Stromal cell of bone marrow (primary cell): ENCODE measurements around the gene ZG16.
"Not testable (repeated sequence)": the region's sequence is repeated elsewhere in the genome, so short reads cannot be mapped to it uniquely, and the experiment has no call there.

Experiments used
- DNase-seq: peaks from one replicate; pipeline ENCODE4 v3.0.0-alpha.2; 2012; ENCODE audit warnings: low read depth

Gene ZG16

DNA sequence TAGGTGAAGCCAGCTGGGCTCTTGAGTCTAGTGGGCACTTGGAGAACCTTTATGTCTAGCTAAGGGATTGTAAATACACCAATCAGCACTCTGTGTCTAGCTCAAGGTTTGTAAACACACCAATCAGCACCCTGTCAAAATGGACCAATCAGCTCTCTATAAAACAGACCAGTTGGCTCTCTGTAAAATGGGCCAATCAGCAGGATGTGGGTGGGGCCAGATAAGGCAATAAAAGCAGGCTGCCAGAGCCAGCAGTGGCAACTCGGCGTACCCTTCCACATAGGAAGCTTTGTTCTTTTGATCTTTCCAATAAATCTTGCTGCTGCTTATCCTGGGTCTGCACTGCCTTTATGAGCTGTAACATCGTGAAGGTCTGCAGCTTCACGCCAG lies 29.3 kb upstream of the ZG16 start:
- not testable (repeated sequence) for DNase-seq

DNA sequence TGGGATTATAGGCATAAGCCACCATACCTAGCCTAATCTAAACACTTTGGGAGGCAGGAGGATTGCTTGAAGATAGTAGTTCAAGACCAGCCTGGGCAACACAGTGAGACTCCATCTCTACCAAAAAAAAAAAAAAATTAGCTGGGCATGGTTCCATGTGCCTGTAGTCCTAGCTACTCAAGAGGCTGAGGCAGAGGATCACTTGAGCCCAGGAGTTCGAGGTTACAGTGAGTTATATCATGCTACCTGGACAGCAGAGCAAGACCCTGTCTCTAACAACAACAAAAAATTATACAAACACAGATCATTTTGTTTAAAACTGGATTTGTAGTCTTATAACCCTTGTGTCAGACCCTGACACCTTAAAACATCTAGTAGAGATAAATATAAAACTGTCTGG lies 24.5 kb upstream of the ZG16 start:
- DNase-seq: no peak

DNA sequence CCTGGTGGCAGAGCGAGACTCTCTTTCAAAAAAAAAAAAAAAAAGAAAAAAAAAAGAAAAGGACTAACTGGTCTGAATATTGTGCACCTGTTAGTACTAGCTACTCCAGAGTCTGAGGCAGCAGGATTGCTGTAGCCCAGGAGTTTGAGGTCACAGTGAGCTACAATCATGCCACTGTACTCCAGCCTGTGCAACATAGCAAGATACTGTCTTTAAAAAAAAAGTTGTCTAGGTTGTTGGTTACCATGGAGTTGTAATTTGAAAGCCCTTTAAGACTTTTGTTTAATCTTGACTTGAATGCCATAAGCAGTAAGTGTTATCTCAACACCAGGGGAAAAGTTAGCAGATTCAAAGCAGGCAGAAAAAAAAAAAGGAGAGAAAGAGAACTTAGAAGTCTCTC lies 21.4 kb upstream of the ZG16 start:
- DNase-seq: no peak

DNA sequence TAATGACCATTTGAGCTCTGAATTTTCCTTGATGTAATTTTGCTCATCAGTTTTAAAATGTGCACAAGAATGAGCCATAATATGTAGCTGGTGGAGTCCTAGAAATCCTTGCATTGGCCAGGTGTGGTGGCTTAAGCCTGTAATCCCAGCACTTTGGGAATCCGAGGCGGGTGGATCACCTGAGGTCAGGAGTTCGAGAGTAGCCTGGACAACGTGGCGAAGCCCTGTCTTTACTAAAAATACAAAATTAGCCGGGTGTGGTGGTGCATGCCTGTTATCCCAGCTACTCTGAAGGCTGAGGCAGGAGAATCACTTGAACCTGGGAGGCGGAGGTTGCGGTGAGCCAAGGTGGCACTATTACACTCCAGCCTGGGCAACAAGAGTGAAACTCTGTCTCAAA lies 21.0 kb upstream of the ZG16 start:
- not testable (repeated sequence) for DNase-seq

DNA sequence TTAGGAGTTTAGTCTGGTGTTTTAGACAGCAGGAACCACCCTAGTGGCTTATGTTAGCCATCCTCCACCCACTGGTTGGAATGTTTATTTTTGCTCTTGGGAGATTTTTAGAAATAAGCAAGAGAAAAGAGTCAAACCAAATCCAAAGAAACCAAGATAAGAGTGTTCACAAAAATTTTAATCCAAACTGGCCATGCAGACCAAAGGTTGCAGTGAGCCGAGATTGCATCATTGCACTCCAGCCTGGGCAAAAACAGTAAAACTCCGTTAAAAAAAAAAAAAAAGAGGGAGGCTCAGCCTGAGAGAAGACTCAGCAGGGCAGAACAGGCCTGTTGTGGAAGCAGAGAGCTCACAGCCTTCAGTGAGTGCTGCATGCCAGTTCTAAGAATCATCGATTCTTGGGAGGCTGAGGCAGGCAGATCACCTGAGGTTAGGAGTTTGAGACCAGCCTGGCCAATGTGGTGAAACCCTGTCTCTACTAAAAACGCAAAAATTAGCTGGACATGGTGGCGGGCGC lies 20.0 kb upstream of the ZG16 start:
- DNase-seq: peak; percentile 57

DNA sequence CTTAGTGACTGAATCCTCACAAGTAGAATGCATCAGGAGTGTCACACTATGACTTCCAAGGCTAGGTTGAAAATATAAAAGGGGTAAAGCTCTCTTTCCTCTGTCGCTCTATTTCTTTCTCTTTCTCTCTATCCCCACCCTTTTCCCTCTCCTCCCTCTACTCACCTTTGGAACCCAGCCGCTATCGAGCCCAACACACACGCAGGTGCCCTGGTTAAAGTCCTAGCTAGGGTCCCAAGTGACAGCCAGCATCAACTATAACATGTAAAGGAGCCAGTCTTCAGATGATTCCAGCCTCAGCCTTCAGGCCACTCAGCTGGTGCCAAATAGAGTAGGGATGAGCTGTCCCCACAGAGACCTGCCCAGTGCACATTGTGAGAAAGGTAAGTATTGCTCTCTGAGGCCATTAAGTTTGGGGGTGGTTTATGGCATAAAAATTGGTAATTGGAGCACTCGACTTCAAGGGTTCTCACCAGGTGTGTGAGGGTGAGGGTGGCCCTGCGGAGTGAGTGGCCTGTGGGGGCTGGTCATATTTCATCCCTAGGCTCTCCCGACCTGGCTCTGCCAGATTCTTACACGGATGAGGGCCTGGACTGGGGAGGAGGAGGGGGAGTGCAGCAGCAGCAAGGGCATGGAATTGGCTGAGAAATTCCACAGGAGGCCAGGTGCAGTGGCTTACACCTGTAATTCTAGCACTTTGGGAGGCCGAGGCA lies 17.3 kb upstream of the ZG16 start:
- no peak for DNase-seq

DNA sequence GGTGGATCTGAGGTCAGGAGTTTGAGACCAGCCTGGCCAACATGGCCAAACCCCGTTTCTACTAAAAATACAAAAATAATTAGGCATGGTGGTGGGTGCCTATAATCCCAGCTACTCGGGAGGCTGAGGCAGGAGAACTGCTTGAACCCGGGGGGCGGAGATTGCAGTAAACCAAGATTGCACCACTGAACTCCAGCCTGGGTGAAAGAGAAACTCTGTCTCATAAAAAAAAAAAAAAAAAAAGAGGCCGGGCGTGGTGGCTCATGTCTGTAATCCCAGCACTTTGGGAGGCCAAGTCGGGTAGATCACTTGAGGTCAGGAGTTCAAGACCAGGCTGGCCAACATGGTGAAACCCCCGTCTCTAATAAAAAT lies 16.8 kb upstream of the ZG16 start:
- not testable (repeated sequence) for DNase-seq

DNA sequence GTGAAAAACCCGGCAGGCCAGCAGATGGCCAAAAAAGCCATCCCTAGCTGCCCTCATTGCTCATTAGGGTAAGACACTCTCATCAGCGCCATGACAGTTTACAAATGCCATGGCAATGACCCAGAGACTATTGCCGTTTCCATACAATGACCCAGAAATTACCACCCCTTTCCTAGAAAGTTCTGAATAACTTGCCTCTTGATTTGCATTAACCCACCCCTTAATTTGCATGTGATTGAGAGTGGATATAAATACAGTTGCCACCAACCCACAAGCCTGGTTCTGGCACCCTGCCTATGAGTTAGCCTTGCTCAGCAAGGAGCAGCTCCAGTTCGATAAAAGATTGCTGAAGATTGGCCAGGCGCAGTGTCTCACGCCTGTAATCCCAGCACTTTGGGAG lies 16.2 kb upstream of the ZG16 start:
- DNase-seq: no peak

DNA sequence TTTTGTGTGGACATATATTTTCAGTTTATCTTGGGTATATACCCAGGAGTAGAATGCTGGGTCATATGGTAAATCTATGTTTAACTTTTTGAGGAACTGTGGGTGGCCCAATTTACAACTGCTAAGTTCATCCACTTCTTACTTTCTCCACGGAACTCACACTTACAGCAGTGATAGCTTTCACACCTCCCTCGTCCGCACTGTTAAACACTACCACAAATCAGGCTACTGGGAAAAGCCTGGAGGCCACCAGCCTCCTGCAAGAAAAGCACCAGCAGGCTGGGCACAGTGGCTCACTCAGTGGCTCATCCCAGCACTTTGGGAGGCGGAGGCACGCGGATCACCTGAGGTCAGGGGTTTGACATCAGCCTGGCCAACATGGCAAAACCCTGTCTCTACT lies 14.7 kb upstream of the ZG16 start:
- no peak for DNase-seq

DNA sequence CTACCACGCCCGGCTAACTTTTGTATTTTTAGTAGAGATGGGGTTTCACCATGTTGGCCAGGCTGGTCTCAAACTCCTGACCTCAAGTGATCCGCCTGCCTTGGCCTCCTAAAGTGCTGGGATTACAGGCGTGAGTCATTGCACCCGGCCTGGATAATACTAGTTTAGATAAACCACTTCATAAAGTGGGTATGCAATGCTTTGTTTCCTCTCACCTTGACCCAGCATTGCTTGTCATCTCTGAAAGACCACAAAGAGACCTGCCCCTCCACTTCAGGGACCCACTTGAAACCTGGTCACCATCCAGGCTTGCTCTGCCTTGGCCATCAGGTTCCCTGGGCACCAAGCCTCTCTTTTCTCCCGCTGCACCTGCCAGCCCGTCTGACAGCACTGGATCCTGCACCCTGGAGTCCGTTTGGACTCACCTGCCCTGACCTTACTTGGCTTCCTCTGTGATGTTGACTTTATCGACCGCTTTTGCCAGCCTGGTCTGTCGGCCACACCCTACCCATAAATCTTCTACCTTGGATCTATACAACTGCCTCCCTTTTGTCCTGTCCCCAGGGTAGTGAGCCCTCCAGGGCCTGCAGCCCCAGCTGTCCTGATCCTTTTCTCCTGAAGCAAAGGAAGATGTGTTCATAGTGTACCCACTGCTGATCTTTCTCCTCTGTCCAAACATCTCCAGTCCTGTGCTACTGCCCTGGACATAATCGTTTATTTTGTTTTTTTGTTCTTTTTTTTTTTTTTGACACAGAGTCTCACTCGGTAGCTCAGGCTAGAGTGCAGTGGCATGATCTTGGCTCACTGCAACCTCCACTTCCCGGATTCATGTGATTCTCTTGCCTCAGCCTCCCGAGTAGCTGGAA lies 12.7 kb upstream of the ZG16 start:
- no peak for DNase-seq

DNA sequence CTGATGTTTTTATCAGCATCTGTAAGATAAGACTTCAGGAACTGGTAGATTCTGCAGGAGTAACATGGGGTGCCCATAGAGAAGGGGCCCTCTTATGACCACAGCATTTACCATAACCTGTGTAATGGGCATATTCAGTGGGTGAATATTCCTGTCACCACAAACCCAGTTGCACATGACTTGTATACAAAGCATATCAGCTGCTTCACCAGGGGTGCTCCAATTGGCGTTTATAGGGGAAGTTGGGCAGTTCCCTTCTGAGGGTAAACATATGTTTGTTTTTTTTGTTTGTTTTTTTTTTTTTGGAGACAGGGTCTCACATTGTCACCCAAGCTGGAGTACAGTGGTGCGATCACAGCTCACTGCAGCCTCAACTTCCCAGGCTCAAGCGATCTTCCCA lies 11.5 kb upstream of the ZG16 start:
- DNase-seq: no peak

DNA sequence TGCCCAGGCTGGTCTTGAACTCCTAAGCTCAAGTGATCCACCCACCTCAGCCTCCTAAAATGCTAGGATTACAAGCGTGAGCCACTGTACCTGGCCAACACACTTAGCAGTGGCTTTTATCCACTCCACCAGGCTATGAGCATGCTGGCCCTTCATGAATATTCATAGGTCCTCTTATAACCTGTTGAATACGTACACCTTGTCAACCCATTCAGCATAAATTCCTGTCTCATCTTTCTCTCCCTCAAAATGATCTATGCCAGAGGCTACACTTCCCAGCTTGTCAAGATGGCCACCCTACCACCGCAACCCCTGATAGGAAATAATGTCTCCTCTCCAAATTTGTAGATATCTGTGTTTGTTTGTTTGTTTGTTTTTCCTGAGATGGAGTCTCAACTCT lies 11.0 kb upstream of the ZG16 start:
- DNase-seq: no peak

DNA sequence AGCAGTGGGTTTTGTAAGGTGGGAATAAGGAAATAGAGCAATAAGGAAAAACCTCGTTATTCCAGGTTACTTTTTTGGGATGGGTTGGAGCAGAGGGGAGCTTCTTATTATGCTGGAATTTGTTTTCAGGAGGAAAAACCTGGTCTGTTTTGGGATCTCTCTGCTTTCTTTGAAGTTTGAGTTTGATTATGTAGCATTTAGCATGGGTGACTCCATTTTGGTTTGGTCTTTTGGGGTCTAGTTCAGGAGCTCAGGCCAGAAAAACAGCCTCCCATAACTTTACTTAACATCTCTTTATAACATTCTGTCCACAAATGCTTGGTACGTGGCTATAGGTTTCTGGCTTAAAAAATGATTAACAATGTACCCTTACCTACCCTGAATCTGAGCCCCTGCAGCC lies 8.5 kb upstream of the ZG16 start:
- DNase-seq: no peak

DNA sequence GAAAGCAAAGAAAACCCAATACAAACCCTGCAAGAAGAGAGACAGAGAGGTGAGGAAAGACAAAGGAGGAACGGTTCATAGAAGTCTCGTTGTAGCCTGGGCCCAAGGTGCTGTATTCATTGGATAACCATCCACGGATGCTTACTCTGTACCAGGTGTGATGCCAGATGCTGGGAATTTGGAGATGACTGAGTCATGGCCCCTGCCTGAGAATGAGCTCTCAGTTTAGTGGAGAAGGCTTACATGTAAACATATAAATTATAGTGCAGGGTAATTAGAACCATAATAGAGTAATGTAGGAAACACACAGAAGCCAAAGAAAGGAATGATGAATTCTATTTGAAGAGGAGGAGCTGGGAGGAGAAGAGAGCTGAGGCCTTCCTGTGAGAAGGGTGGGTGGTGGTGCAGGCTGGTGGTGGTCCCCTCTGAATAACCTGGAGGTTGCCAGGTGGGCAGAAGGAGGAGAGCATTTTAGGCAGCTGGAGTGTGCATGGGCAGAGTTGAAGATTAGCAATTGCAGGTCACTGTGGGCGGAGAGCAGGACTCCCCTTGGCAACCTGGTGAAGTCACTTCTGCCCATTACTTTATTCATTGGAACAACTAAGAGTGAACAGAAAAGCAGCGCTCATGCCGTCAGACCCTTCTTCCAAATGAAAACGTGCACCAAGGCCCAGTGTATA lies 7.7 kb upstream of the ZG16 start:
- DNase-seq: no peak

DNA sequence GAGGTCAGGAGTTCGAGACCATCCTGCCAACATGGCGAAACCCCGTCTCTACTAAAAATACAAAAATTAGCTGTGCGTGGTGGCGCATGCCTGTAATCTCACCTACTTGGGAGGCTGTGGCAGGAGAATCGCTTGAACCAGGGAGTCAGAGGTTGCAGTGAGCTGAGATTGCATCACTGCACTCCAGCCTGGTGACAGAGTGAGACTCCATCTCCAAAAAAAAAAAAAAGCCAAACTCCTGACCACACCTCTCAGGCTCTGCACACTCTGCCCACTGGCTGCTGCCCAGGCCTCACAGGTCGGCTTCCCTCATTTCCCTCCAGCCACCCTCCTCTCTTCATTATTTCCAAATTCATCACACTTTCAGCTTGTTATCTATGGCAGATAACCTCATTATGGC lies 5.7 kb upstream of the ZG16 start:
- DNase-seq: not testable (repeated sequence)

DNA sequence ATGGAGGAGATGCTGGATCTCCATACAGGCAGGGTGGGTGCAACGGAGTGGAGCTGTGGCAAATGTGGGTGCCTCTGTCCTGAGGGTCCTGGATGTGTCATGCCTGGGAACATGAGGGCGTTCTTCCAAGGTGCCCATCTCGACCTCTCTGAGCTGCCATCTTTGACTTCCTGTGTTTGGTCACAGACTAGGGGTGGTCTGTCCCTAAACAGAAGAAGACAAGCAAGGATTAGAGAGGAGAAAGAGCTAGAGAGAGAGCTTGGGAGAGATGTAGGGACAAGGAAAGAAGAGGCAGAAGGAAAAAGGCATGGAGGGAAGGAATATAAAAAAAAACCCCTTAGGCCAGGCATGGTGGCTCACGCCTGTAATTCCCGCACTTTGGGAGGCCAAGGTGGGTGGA lies 3.3 kb upstream of the ZG16 start:
- no peak for DNase-seq

DNA sequence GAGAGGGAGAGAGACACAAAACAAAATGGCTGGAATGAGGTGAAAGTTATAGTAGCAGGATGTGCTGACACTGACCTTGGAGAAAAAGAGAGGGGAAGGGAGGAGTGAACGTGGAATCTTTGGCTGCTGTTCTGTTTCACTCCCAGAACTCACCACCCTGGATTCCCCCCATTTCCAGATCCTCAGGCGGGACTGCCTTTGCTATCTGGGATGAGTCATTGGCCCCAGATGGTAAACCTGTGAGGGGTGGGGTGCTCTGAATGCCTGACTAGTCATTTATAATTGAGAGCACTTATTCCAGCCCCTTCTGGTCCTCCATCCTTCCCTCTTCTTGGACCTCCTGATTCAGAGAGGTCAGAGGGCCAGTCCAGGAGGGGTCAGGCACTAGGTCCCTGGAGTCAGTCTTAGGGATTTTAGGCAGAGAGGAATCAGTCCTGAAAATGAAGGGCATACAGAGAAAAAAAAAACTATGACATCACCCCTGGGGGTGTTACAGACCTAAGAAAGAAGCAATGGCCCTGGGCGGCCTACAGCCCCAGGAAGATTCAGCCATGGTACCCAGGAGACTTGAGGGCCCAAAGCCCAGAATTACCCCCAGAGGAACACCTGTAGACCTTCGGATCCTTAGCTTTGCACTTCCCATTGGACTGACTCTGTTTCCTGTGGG lies 2.2 kb upstream of the ZG16 start:
- DNase-seq: no peak

DNA sequence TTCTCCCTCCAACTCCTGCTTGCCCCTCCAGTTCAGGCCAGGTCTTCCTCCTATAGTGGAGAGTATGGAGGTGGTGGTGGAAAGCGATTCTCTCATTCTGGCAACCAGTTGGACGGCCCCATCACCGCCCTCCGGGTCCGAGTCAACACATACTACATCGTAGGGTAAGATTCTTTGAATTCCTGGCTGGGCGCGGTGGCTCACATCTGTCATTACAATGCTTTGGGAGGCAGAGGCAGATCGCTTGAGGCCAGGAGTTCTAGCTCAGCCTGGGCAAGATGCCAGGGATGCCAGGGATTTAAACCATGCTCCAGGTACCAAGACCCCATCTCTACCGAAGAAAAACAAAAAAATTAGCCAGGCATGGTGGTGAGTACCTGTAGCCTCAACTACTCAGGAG lies 1.4 kb downstream of the ZG16 start:
- no peak for DNase-seq

DNA sequence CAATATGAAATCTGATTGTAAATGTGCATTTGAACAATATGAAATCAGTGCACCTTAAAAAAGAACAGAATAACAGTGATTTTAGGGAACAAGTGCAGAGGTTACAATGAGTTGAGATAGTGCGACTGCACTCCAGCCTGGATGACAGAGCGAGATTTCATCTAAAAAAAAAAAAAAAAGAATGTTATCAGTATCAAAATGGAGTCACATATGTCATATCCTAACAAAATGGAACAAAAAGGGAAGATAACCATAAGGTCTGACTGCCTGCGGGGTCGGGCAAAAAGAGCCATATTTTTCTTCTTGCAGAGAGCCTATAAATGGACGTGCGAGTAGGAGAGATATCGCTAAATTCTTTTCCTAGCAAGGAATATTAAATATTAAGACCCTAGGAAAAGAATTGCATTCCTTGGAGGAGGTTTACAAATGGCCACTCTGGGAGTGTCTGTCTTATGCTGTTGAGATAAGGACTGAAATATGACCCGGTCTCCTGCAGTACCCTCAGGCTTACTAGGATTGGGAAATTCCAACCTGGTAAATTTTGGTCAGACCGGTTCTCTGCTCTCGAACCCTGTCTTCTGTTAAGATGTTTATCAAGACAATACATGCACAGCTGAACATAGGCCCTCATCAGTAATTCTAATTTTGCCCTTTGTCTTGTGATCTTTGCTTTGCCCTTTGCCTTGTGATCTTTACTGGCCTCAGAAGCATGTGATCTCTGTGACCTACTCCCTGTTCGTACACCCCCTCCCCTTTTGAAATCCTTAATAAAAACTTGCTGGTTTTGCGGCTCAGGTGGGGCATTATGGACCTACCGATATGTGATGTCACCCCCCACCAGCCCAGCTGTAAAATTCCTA lies 5.3 kb downstream of the ZG16 start:
- DNase-seq: not testable (repeated sequence)

DNA sequence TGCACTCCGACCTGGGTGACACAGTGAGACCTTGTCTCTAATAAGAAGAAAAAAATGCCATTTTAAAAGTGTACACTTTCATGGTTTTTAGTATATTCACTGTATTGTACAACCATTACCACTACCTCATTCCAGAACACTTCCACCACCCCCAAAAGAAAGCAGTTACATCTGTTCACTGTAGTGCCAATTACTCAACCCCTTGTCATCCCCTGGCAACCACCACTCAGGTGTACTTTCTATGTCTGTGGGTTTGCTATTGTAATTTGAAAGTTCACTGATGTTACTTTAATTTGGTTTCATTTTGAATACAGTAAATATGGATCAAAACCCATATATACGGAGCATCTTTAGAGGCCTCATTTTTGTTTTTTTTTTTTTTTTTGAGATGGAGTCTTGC lies 6.1 kb downstream of the ZG16 start:
- no peak for DNase-seq

DNA sequence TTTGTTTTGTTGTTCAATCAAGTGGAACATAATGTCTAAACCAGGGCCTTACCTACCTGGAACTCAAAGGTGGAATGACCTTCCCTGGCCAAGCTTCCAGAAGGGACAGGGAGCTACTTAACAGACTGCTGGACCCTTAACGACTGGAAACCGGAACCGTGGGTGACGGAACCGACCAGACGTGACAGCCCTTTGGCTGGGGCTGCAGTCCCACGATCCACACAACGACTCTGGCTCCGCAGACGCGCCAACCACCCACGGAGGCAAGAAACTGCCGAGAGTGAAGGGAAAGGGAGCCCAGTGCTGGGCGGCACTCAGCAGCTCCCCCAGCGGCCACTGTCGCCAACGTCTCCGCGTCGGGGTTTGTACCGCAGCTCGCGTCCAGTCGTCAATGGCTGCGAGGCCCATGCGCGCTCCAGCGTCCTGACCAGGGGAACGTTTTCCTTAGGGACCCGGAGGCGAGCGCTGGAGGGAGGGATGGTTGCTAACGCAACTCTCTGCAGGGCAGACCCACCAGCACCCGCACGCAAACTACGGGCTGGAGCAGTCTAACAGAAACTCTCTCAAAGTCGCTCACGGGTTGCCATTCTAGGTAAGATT lies 6.9 kb downstream of the ZG16 start:
- no peak for DNase-seq
